K562 (cell line): Measurements from ENCODE around the gene MGAT1. TPM values are rescaled to one million over a fixed set of nuclear protein-coding genes. Genes with fewer than 3 reads are reported as not detected.
A peak's percentile ranks its signal among the peaks of the same experiment; 100 is the strongest.

Experiments used
- ATAC-seq: fragments of 200-7000 bp; cut with Tn5 transposase; 3 replicates; pipeline ENCODE4 v1.9.1; 2020; ENCODE audit warnings: moderate library complexity
- BruUV-seq: library from RNA; stranded (reverse); fragments of 400-500 nt; replicated peaks from 2 replicates; lab custom pipeline; 2021; lab: Mats Ljungman, UMichigan
- CTCF ChIA-PET: fragments of 300-600 bp; formaldehyde crosslinking; extraction: SDS; loops from one replicate; lab custom pipeline; 2021; ENCODE audit warnings: low intra/inter-chr PET ratio; lab: Yijun Ruan, JAX
- POLR2A ChIA-PET: fragments of 300-600, 350-650 bp; sonication (Branson Sonifier 250); formaldehyde crosslinking; extraction: SDS; loops from one replicate; lab custom pipeline; 2021; ENCODE audit warnings: antibody characterized with exemption, inconsistent platforms; lab: Yijun Ruan, JAX
- DNase-seq, 4 experiments: peaks; one replicate each; pipeline versions ENCODE4 v3.0.0 to v3.0.0-alpha.2; 2011 to 2018; ENCODE audit warnings: low spot score in 3 of 4, mixed read lengths in 3 of 4; ENCODE audit errors: extremely low read depth in 1 of 4
- FAIRE-seq: peaks from 2 replicates; lab custom pipeline; 2011; peaks lifted over from hg19 to GRCh38; lab: Jason Lieb, UNC
- H2AFZ ChIP-seq: 2 replicates; pipeline ENCODE4 v1.6.0; 2011; ENCODE audit warnings: low read depth, low read length, control low read depth, inconsistent platforms
- H3K27ac ChIP-seq: fragments of 200-600 bp; 3 replicates; pipeline ENCODE4 v1.8.0; 2011; ENCODE audit warnings: low read depth, mild to moderate bottlenecking, control low read depth, inconsistent platforms, low read length, moderate library complexity, mixed read lengths; ENCODE audit errors: extremely low read depth
- H3K27me3 ChIP-seq, 2 experiments: fragments of 300-600 bp in 1 of 2; 2 replicates in 1 of 2; 3 replicates in 1 of 2; pipeline versions ENCODE4 v1.6.0 to v1.8.0; 2011; ENCODE audit warnings: inconsistent platforms in 2 of 2, low read length in 2 of 2, mild to moderate bottlenecking in 1 of 2, mixed read lengths in 1 of 2, moderate library complexity in 1 of 2; ENCODE audit not compliant: control insufficient read depth in 2 of 2, insufficient read depth in 2 of 2
- H3K36me3 ChIP-seq: fragments of 300-600 bp; 3 replicates; pipeline ENCODE4 v1.8.0; 2011; ENCODE audit warnings: mild to moderate bottlenecking, low read length, inconsistent platforms; ENCODE audit not compliant: control insufficient read depth, insufficient read depth
- H3K4me1 ChIP-seq, 2 experiments: fragments of 200-600 bp in 1 of 2; replicated peaks in 1 of 2; 2 replicates in 1 of 2; 3 replicates in 1 of 2; pipeline versions ENCODE4 v1.5.1 to v1.8.0; 2011; ENCODE audit warnings: inconsistent platforms in 2 of 2, low read length in 2 of 2, mild to moderate bottlenecking in 1 of 2, mixed read lengths in 1 of 2, moderate library complexity in 1 of 2; ENCODE audit not compliant: control insufficient read depth in 2 of 2, insufficient read depth in 2 of 2
- H3K4me2 ChIP-seq: 2 replicates; pipeline ENCODE4 v1.6.1; 2011; ENCODE audit warnings: low read length, control low read depth, inconsistent platforms, mixed read lengths; ENCODE audit not compliant: insufficient read depth
- H3K4me3 ChIP-seq: fragments of 200-600 bp; sonication (generic), shearing (Covaris generic); 2 replicates; pipeline ENCODE4 v1.5.1; 2016; ENCODE audit warnings: control low read depth, inconsistent platforms
- H3K79me2 ChIP-seq: fragments of 200-600 bp; 3 replicates; pipeline ENCODE4 v1.8.0; 2011; ENCODE audit warnings: low read length, inconsistent platforms; ENCODE audit not compliant: control insufficient read depth, insufficient read depth
- H3K9ac ChIP-seq, 2 experiments: 2 replicates each; pipeline versions ENCODE4 v1.6.0 to v1.6.1; 2011; ENCODE audit warnings: low read depth in 2 of 2, low read length in 2 of 2, control low read depth in 1 of 2, inconsistent platforms in 1 of 2, mild to moderate bottlenecking in 1 of 2, mixed read lengths in 1 of 2; ENCODE audit not compliant: insufficient read depth in 1 of 2
- H3K9me1 ChIP-seq: one replicate; pipeline ENCODE4 v1.6.0; 2011; ENCODE audit warnings: inconsistent platforms, mild to moderate bottlenecking, low read length, moderate library complexity; ENCODE audit not compliant: control insufficient read depth, insufficient read depth
- H3K9me3 ChIP-seq: replicated peaks from 2 replicates; pipeline ENCODE4 v1.5.1; 2011; ENCODE audit warnings: low read depth, low read length, inconsistent platforms; ENCODE audit not compliant: control insufficient read depth, insufficient read depth
- H4K20me1 ChIP-seq: replicated peaks from 2 replicates; pipeline ENCODE4 v1.6.1; 2011; ENCODE audit warnings: low read length, inconsistent platforms, mixed read lengths; ENCODE audit not compliant: control insufficient read depth, insufficient read depth
- ADNP ChIP-seq: fragments of 200-800 bp; sonication (Bioruptor generic); IDR thresholded peaks from 2 replicates; pipeline ENCODE4 v1.6.1; 2016; ENCODE audit warnings: missing genetic modification characterization, missing compliant biosample characterization
- CEBPB ChIP-seq: fragments of 450-650 bp; IDR thresholded peaks from 2 replicates; pipeline ENCODE4 v1.6.1; 2016; ENCODE audit warnings: missing genetic modification characterization, missing compliant biosample characterization
- ESRRA ChIP-seq: fragments of 450-650 bp; IDR thresholded peaks from 2 replicates; pipeline ENCODE4 v1.6.1; 2014; ENCODE audit warnings: low read depth, mild to moderate bottlenecking, moderate library complexity, borderline replicate concordance
- HDAC2 ChIP-seq: fragments of 450-650 bp; IDR thresholded peaks from 2 replicates; pipeline ENCODE4 v1.6.1; 2016; ENCODE audit warnings: mild to moderate bottlenecking
- HNRNPLL ChIP-seq: fragments of 200-400 bp; formaldehyde crosslinking; IDR thresholded peaks from 2 replicates; pipeline ENCODE4 v1.6.1; 2017; ENCODE audit warnings: low read length, low read depth, mild to moderate bottlenecking; ENCODE audit not compliant: poor library complexity, severe bottlenecking
- JUNB ChIP-seq: fragments of 450-650 bp; formaldehyde crosslinking; conservative IDR thresholded peaks from 2 replicates; pipeline ENCODE4 v1.4.0; 2020; ENCODE audit warnings: mild to moderate bottlenecking
- KDM1A ChIP-seq, 2 experiments: fragments of 450-650 bp; IDR thresholded peaks; 2 replicates each; pipeline ENCODE4 v1.6.1; 2016; ENCODE audit warnings: mild to moderate bottlenecking in 2 of 2
- MCM7 ChIP-seq, 2 experiments: fragments of 450-650 bp; IDR thresholded peaks; 2 replicates each; pipeline ENCODE4 v1.6.1; 2016 to 2018
- NFRKB ChIP-seq: fragments of 450-650 bp; IDR thresholded peaks from 2 replicates; pipeline ENCODE4 v1.6.1; 2016; ENCODE audit warnings: low read depth
- NR1H2 ChIP-seq: sonication (generic); formaldehyde crosslinking; IDR thresholded peaks from 2 replicates; pipeline ENCODE4 v1.4.0; 2020; ENCODE audit warnings: mild to moderate bottlenecking, missing genetic modification reagents
- PHF20 ChIP-seq: fragments of 450-650 bp; IDR thresholded peaks from 2 replicates; pipeline ENCODE4 v1.6.1; 2018; ENCODE audit not compliant: partially characterized antibody
- POLR2G ChIP-seq: fragments of 200-400 bp; formaldehyde crosslinking; IDR thresholded peaks from 2 replicates; pipeline ENCODE4 v1.6.1; 2017; ENCODE audit warnings: low read depth, mild to moderate bottlenecking, antibody characterized with exemption, low read length, moderate library complexity
- RBM15 ChIP-seq: fragments of 200-400 bp; formaldehyde crosslinking; IDR thresholded peaks from 2 replicates; pipeline ENCODE4 v1.6.1; 2018; ENCODE audit warnings: mild to moderate bottlenecking, low read length, moderate library complexity; ENCODE audit not compliant: insufficient read depth
- RBM25 ChIP-seq: fragments of 200-400 bp; formaldehyde crosslinking; IDR thresholded peaks from 2 replicates; pipeline ENCODE4 v1.6.1; 2018; ENCODE audit warnings: low read length, low read depth, moderate library complexity; ENCODE audit not compliant: severe bottlenecking
- RBM39 ChIP-seq: fragments of 200-400 bp; formaldehyde crosslinking; optimal IDR thresholded peaks from 2 replicates; pipeline ENCODE3; 2018; ENCODE audit warnings: low read depth, low read length
- SMAD1 ChIP-seq: fragments of 150-350 bp; IDR thresholded peaks from 2 replicates; pipeline ENCODE4 v1.6.1; 2014; ENCODE audit warnings: low read length, low read depth; ENCODE audit not compliant: partially characterized antibody
- SMARCA5 ChIP-seq: fragments of 450-650 bp; IDR thresholded peaks from 2 replicates; pipeline ENCODE4 v1.6.1; 2016
- SRSF1 ChIP-seq: fragments of 200-400 bp; formaldehyde crosslinking; IDR thresholded peaks from 2 replicates; pipeline ENCODE4 v1.6.1; 2017; ENCODE audit warnings: mild to moderate bottlenecking, low read depth, low read length, moderate library complexity
- WGBS: fragments of 100-300 bp; shearing (Covaris generic); methylation state at CpG from one replicate; pipeline ENCODE4 v1.1.6; 2016; ENCODE audit warnings: low coverage, mixed read lengths; ENCODE audit not compliant: insufficient coverage; ENCODE audit errors: missing lambda C conversion rate; 5-methylcytosine and 5-hydroxymethylcytosine counted together
- in situ Hi-C: fragments of 300-500 bp; cut with MboI; formaldehyde crosslinking; loops from 4 replicates; pipeline ENCODE4 v1.15.0; 2018; ENCODE audit warnings: inconsistent platforms, mixed read lengths
- intact Hi-C: fragments of 100-400 bp; cut with micrococcal nuclease; formaldehyde crosslinking; loops from 2 replicates; pipeline ENCODE4 v1.14.2; 2022
- polyA plus RNA-seq, 8 experiments: library from polyadenylated mRNA; depleted of rRNA in 4 of 8; stranded (reverse) in 5 of 8; unstranded in 3 of 8; fragments of >200 nt; fragmentation: Nextera tagmentation in 2 of 8; fragmentation: Illumina TruSeq in 1 of 8; extraction: Ambion mirVana in 2 of 8; extraction: Trizol in 1 of 8; gene quantifications; 2 replicates each; pipeline versions ENCODE4 v1.2.1 to v1.2.3, GENCODE V29; 2011 to 2014; ENCODE audit warnings: inconsistent platforms in 1 of 8, missing spikeins in 1 of 8
- total RNA-seq, 7 experiments: library from RNA; depleted of rRNA in 6 of 7; stranded (reverse); fragments of >200 nt in 6 of 7; fragmentation: Illumina TruSeq in 2 of 7; extraction: Trizol in 2 of 7; gene quantifications; 2 replicates each; pipeline versions ENCODE4 v1.2.1 to v1.2.3, GENCODE V29; 2011 to 2021; ENCODE audit warnings: low replicate concordance in 1 of 7
- TF ChIP-seq, protein P1 (sequence below): sonication (generic); formaldehyde crosslinking; IDR thresholded peaks from 2 replicates; pipeline ENCODE4 v1.8.0; 2023; ENCODE audit warnings: mild to moderate bottlenecking, missing genetic modification reagents
- TF ChIP-seq, protein P2 (sequence below): sonication (generic); formaldehyde crosslinking; IDR thresholded peaks from 2 replicates; pipeline ENCODE4 v1.5.0; 2020; ENCODE audit warnings: missing genetic modification reagents

MGAT1 gene
- total and polyA plus RNA-seq, 9 of the 15 experiments (the other 6 are each of a cell fraction or from before 2014, with no cell fraction given): 3.9 to 82.7 (median 44.5) TPM

DNA sequence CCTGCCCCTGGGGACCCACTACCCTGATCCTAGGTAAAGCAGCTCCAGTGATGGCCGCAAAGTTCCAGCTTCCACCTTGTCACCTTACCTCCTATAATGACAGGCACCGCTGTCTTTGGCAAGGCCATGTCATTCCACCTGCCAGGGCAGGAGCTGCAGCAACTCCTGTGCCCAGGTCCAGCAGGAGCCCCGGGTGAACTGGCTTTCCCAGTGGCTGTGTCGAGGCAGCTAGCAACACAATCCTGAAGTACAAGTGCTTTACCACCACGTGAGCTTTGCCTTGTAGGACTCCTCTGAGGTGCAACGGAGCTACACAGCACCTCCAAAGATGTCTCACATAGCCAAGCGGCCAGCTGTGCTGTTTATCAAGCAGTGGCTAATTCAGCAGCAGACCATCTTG is 20.7 kb upstream of the MGAT1 start (continued):
- no peak for TF ChIP-seq RBM15
- no peak for TF ChIP-seq NR1H2 (CRISPR knock-in tag)
- TF ChIP-seq ESRRA: no peak
- TF ChIP-seq, protein P1, sequence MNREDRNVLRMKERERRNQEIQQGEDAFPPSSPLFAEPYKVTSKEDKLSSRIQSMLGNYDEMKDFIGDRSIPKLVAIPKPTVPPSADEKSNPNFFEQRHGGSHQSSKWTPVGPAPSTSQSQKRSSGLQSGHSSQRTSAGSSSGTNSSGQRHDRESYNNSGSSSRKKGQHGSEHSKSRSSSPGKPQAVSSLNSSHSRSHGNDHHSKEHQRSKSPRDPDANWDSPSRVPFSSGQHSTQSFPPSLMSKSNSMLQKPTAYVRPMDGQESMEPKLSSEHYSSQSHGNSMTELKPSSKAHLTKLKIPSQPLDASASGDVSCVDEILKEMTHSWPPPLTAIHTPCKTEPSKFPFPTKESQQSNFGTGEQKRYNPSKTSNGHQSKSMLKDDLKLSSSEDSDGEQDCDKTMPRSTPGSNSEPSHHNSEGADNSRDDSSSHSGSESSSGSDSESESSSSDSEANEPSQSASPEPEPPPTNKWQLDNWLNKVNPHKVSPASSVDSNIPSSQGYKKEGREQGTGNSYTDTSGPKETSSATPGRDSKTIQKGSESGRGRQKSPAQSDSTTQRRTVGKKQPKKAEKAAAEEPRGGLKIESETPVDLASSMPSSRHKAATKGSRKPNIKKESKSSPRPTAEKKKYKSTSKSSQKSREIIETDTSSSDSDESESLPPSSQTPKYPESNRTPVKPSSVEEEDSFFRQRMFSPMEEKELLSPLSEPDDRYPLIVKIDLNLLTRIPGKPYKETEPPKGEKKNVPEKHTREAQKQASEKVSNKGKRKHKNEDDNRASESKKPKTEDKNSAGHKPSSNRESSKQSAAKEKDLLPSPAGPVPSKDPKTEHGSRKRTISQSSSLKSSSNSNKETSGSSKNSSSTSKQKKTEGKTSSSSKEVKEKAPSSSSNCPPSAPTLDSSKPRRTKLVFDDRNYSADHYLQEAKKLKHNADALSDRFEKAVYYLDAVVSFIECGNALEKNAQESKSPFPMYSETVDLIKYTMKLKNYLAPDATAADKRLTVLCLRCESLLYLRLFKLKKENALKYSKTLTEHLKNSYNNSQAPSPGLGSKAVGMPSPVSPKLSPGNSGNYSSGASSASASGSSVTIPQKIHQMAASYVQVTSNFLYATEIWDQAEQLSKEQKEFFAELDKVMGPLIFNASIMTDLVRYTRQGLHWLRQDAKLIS (CRISPR knock-in tag): no peak

DNA sequence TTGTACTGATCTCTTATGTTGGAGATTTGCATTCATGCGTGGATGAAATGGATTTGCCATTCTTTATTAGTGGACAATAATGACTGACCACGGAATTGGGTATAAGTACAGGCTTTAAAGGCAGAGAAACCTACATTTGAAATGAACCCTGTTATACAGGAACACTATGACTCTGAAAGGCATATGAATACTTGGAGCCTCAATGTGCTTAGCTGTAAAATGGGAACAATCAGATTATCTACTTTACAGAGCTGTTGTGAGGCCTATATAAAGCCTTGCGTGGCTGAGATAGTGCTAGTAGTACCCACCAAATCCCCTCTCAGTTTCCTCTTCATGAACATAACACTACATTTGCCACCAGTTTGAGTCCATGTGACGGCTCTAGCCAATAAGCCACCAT is 18.9 kb upstream of the MGAT1 start:
- no peak for ATAC-seq
- DNase-seq: no peak
- Histone ChIP-seq H3K79me2 (no peaks in the 10 kb centered on the region), H2AFZ (no peak overlapping the region), H3K4me2 (no peak overlapping the region), H3K27me3 (no peaks in the 10 kb centered on the region), H3K4me3 (no peak overlapping the region), H4K20me1 (no peaks in the 10 kb centered on the region), H3K27ac (no peak overlapping the region), H3K4me1 (peaks cover 11 to 14% of the 10 kb centered on the region in 2 experiments; a peak in 4 of 5 replicates), H3K9ac (no peak overlapping the region), H3K36me3 (no peaks in the 10 kb centered on the region), H3K9me3 (no peaks in the 10 kb centered on the region), H3K9me1 (no peaks in the 10 kb centered on the region)
- in situ Hi-C loops: no loop called here
- intact Hi-C loops: no loop called here
- BruUV-seq: no TSS peak
- WGBS: 68% methylated on average over 4 of the region's 4 CpGs
- ChIA-PET CTCF (no interaction called here), POLR2A (interaction anchor here (0.5 to 0.9 kb wide), 2 partner anchors 40 to 41 kb away, joined by 3 read pairs; partner anchors contain the start of gene ZFP62)
- FAIRE-seq: no peak
- peak; percentile 62; the same call in 1 of the 2 replicates for TF ChIP-seq SMARCA5
- TF ChIP-seq HNRNPLL: no peak
- TF ChIP-seq SRSF1: no peak
- TF ChIP-seq NFRKB: no peak
- peak; percentile 99 for TF ChIP-seq RBM25
- TF ChIP-seq KDM1A (IDR thresholded peaks at IDR 0.05): peak; percentile 71 to 78
- peak; percentile 53; the same call in 1 of the 2 replicates for TF ChIP-seq HDAC2
- no peak for TF ChIP-seq RBM39
- no peak for TF ChIP-seq CEBPB (tag)
- TF ChIP-seq JUNB (CRISPR knock-in tag): no peak
- TF ChIP-seq, protein P2, sequence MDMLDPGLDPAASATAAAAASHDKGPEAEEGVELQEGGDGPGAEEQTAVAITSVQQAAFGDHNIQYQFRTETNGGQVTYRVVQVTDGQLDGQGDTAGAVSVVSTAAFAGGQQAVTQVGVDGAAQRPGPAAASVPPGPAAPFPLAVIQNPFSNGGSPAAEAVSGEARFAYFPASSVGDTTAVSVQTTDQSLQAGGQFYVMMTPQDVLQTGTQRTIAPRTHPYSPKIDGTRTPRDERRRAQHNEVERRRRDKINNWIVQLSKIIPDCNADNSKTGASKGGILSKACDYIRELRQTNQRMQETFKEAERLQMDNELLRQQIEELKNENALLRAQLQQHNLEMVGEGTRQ (CRISPR knock-in tag): 0 out of 2 replicates have a peak, but pooled peaks have one; percentile 20
- TF ChIP-seq SMAD1: no peak
- no peak for TF ChIP-seq PHF20
- peak; percentile 96 for TF ChIP-seq ADNP (tag)
- TF ChIP-seq POLR2G: no peak
- no peak for TF ChIP-seq MCM7 (IDR thresholded peaks at IDR 0.05)
